Measurements from ENCODE around the gene DDHD1. TPM values are rescaled to one million over a fixed set of nuclear protein-coding genes. Genes with fewer than 3 reads are reported as not detected.
"Not testable (repeated sequence)": the region's sequence is repeated elsewhere in the genome, so short reads cannot be mapped to it uniquely, and the experiment has no call there.

Gene DDHD1
- total and polyA plus RNA-seq, 2 donors from 2014 or later: 2.1 to 11.9 TPM

- Histone ChIP-seq H3K27ac (ENCODE audit: low read depth in 2 of 2, low read length in 2 of 2) (no peak overlapping the region), H3K4me1 (ENCODE audit: control insufficient read depth in 2 of 3, insufficient read depth in 2 of 3, low read depth in 1 of 3, low read length in 3 of 3) (no peaks in the 10 kb centered on the region), H3K27me3 (ENCODE audit: control insufficient read depth, insufficient read depth, low read length) (no peaks in the 10 kb centered on the region), H3K9ac (ENCODE audit: low read length in 3 of 3) (no peak overlapping the region), H3K9me3 (ENCODE audit: control insufficient read depth in 2 of 3, insufficient read depth in 1 of 3, low read length in 3 of 3) (no peaks in the 10 kb centered on the region), H3K4me3 (ENCODE audit: low read length in 3 of 3) (no peak overlapping the region), H3K36me3 (ENCODE audit: control insufficient read depth in 2 of 3, insufficient read depth in 3 of 3, low read length in 3 of 3) (no peaks in the 10 kb centered on the region)
- no peak for TF ChIP-seq CTCF (IDR thresholded peaks at IDR 0.05; ENCODE audit: borderline replicate concordance, extremely low read depth, insufficient read depth)
- DNase-seq: no peak
- intact Hi-C loops (cut with DNase I): no loop called here
- no peak for FAIRE-seq
Observed at GRCh38 chr14:53180272-53181221, 27.4 kb upstream of the DDHD1 start.

DNA sequence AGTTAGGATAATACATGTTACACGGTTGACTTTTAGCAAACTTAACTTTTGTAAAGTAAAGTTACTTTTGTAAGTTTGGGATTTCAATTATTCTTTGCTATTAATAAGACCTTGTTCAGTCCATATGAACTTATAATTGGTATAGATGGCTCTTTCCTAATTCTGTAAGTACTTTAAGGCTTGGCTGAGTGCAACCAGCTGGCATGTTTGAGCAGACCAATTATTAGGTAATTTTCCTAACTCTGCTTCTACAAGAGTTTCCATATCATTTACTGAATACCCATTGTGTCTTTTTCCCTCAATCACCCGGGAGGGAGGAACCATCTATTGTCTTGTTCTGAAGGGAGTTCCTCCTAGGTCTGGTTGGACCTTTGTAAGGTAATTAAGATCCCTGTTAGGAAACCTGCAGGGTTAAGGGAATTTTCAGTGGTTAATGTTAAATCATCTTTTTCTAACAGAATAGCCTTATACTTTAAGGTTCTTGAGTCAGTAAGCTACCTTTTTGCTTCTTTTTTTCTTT lies 26.4 kb upstream of the DDHD1 start:
- H3K27ac ChIP-seq (ENCODE audit: low read depth in 2 of 2, low read length in 2 of 2); H3K36me3 ChIP-seq (ENCODE audit: control insufficient read depth in 2 of 3, insufficient read depth in 3 of 3, low read length in 3 of 3); FAIRE-seq; H3K27me3 ChIP-seq (ENCODE audit: control insufficient read depth, insufficient read depth, low read length); intact Hi-C loops (cut with DNase I); H3K9ac ChIP-seq (ENCODE audit: low read length in 3 of 3); H3K9me3 ChIP-seq (ENCODE audit: control insufficient read depth in 2 of 3, insufficient read depth in 1 of 3, low read length in 3 of 3); H3K4me1 ChIP-seq (ENCODE audit: control insufficient read depth in 2 of 3, insufficient read depth in 2 of 3, low read depth in 1 of 3, low read length in 3 of 3); DNase-seq; H3K4me3 ChIP-seq (ENCODE audit: low read length in 3 of 3): not testable (repeated sequence)

DNA sequence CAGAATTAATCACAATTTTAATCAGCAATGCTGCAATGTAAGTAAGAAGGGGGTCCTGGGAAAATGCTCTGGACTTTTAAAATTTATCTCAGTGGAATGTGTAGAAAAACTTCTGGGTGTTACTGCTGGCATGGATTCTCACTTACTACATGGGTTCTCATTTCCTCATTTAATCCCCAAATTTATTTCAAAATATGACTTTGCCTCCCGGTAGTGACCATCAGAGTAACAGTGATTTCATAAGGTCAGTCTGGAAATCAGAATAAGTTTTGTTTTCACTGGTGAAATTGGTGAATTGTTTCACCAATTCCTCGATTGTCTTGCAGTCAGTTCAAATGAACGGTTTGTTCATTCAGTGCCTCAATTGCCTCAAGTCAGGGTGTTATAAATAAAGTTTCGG lies 22.3 kb upstream of the DDHD1 start:
- no peak overlapping the region for H3K9ac ChIP-seq (ENCODE audit: low read length in 3 of 3)
- H3K9me3 ChIP-seq (ENCODE audit: control insufficient read depth in 2 of 3, insufficient read depth in 1 of 3, low read length in 3 of 3): no peaks in the 10 kb centered on the region
- no peak for TF ChIP-seq CTCF (IDR thresholded peaks at IDR 0.05; ENCODE audit: borderline replicate concordance, extremely low read depth, insufficient read depth)
- no peaks in the 10 kb centered on the region for H3K36me3 ChIP-seq (ENCODE audit: control insufficient read depth in 2 of 3, insufficient read depth in 3 of 3, low read length in 3 of 3)
- no peaks in the 10 kb centered on the region for H3K27me3 ChIP-seq (ENCODE audit: control insufficient read depth, insufficient read depth, low read length)
- H3K4me3 ChIP-seq (ENCODE audit: low read length in 3 of 3): no peak overlapping the region
- DNase-seq (no peak), FAIRE-seq (no peak)
- intact Hi-C loops (cut with DNase I): no loop called here
- no peak overlapping the region for H3K27ac ChIP-seq (ENCODE audit: low read depth in 2 of 2, low read length in 2 of 2)
- H3K4me1 ChIP-seq (ENCODE audit: control insufficient read depth in 2 of 3, insufficient read depth in 2 of 3, low read depth in 1 of 3, low read length in 3 of 3): no peaks in the 10 kb centered on the region

DNA sequence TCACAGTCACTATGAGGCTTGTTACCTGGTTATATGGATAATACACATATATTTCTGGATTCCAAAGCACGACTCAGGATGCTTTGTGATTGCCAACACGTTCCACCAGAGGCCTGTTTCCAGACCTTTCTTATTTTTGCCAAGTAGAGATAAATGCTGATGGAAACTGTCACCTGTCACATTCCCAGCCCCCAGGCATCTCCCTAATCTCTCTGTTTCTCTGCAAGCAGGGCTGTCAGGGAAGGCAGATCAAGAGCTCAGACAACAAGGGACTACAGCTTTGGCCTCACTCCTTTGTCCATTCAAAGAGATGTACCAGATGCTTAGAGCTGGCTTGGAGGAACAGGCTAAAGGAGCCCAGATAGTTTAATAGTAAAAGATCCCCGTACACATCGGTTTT lies 21.8 kb upstream of the DDHD1 start:
- no peak for TF ChIP-seq CTCF (IDR thresholded peaks at IDR 0.05; ENCODE audit: borderline replicate concordance, extremely low read depth, insufficient read depth)
- Histone ChIP-seq H3K27me3 (ENCODE audit: control insufficient read depth, insufficient read depth, low read length) (no peaks in the 10 kb centered on the region), H3K4me1 (ENCODE audit: control insufficient read depth in 2 of 3, insufficient read depth in 2 of 3, low read depth in 1 of 3, low read length in 3 of 3) (no peaks in the 10 kb centered on the region), H3K36me3 (ENCODE audit: control insufficient read depth in 2 of 3, insufficient read depth in 3 of 3, low read length in 3 of 3) (no peaks in the 10 kb centered on the region), H3K9ac (ENCODE audit: low read length in 3 of 3) (no peak overlapping the region), H3K4me3 (ENCODE audit: low read length in 3 of 3) (no peak overlapping the region), H3K9me3 (ENCODE audit: control insufficient read depth in 2 of 3, insufficient read depth in 1 of 3, low read length in 3 of 3) (no peaks in the 10 kb centered on the region), H3K27ac (ENCODE audit: low read depth in 2 of 2, low read length in 2 of 2) (no peak overlapping the region)
- intact Hi-C loops (cut with DNase I): no loop called here
- DNase-seq (no peak), FAIRE-seq (no peak)
